HG02981 (cell line): ENCODE measurements around the gene MYOD1.

Experiments used
- ATAC-seq: cut with Tn5 transposase; IDR thresholded peaks from one replicate; pipeline ENCODE4 v1.9.1; 2021; ENCODE audit warnings: mild to moderate bottlenecking, moderate library complexity; ENCODE audit not compliant: unreplicated experiment

MYOD1 gene

GRCh38 chr11:17719028-17719937 lies at the start of gene MYOD1:
Gene MYOD1, plus strand, starts transcription at chr11:17719571. Its CDS starts 212 bp downstream, at chr11:17719783.
- no peak for ATAC-seq

- ATAC-seq: no peak
Observed at GRCh38 chr11:17672469-17672868, 46.9 kb upstream of the MYOD1 start.

GRCh38 chr11:17673951-17674350 lies 45.4 kb upstream of the MYOD1 start:
- ATAC-seq: no peak

GRCh38 chr11:17682848-17683247 lies 36.5 kb upstream of the MYOD1 start:
- no peak for ATAC-seq

GRCh38 chr11:17683377-17684161 lies 35.8 kb upstream of the MYOD1 start:
- no peak for ATAC-seq

GRCh38 chr11:17684550-17684949 lies 34.8 kb upstream of the MYOD1 start:
- no peak for ATAC-seq

GRCh38 chr11:17686231-17686980 lies 33.0 kb upstream of the MYOD1 start:
- ATAC-seq: no peak

- ATAC-seq: no peak
Observed at GRCh38 chr11:17687946-17688670, 31.3 kb upstream of the MYOD1 start.

- no peak for ATAC-seq
Observed at GRCh38 chr11:17691550-17691949, 27.8 kb upstream of the MYOD1 start.

GRCh38 chr11:17691976-17692375 lies 27.4 kb upstream of the MYOD1 start:
- ATAC-seq: no peak

- no peak for ATAC-seq
Observed at GRCh38 chr11:17692931-17693330, 26.4 kb upstream of the MYOD1 start.

- ATAC-seq: no peak
Observed at GRCh38 chr11:17693531-17693930, 25.8 kb upstream of the MYOD1 start.

GRCh38 chr11:17694494-17695110 lies 24.8 kb upstream of the MYOD1 start:
- ATAC-seq: no peak

GRCh38 chr11:17695454-17696441 lies 23.6 kb upstream of the MYOD1 start:
- ATAC-seq: no peak

- ATAC-seq: no peak
Observed at GRCh38 chr11:17696741-17697140, 22.6 kb upstream of the MYOD1 start.

GRCh38 chr11:17697175-17697949 lies 22.0 kb upstream of the MYOD1 start:
- ATAC-seq: no peak

GRCh38 chr11:17699147-17700114 lies 19.9 kb upstream of the MYOD1 start:
- no peak for ATAC-seq
